Measurements from ENCODE around the gene LYSMD2. TPM values are rescaled to one million over a fixed set of nuclear protein-coding genes. Genes with fewer than 3 reads are reported as not detected.

LYSMD2 gene
- total and polyA plus RNA-seq, 2 of the 8 experiments (the other 6 are each of a cell fraction or from before 2014, with no cell fraction given), result 2.2 to 2.7 TPM

DNA sequence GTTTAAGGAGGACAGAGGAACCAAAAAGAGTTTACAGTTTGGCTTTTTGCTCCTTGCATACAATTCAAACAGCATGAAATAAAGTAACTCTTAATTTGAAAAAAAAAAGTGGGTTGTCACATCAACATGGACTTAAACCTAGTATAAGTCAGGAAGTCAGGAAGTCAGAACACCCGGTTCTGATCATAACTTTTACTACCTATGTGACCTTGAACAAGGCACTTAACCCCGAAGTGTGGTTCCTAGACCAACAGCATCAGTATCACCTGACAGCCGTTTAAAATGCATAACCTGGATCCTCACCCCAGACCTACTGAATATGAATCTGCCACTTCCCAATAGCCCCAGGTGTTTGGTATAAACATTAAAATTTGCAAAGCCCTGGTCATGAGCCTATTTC lies 18.7 kb downstream of the LYSMD2 start (continued):
- TF ChIP-seq RAD21 (IDR thresholded peaks at IDR 0.05 in 1 of 2, conservative IDR thresholded peaks at IDR 0.05 in 1 of 2; ENCODE audit: low read depth in 2 of 2, low read length in 2 of 2), result no peak

Measured in H1 (cell line).